ENCODE data around the gene SIPA1L3. TPM values are rescaled to one million over a fixed set of nuclear protein-coding genes. Genes with fewer than 3 reads are reported as not detected.
A peak's percentile ranks its signal among the peaks of the same experiment; 100 is the strongest.

SIPA1L3 gene
- total and polyA plus RNA-seq, 2 of the 13 experiments (the other 11 are each of a cell fraction or from before 2014, with no cell fraction given) = 5.5 to 7.7 TPM

- TF ChIP-seq ZNF737 (CRISPR knock-in tag; IDR thresholded peaks at IDR 0.05; ENCODE audit: borderline replicate concordance) (no peak), MTF2 (CRISPR knock-in tag; IDR thresholded peaks at IDR 0.05; ENCODE audit: borderline replicate concordance) (no peak), RFX1 (IDR thresholded peaks at IDR 0.05) (no peak), ZBTB3 (CRISPR knock-in tag; IDR thresholded peaks at IDR 0.05; ENCODE audit: borderline replicate concordance, low read depth) (no peak), NFKB2 (CRISPR knock-in tag; IDR thresholded peaks at IDR 0.05; ENCODE audit: borderline replicate concordance) (no peak), SKIL (CRISPR knock-in tag; IDR thresholded peaks at IDR 0.05; ENCODE audit: borderline replicate concordance) (peak; percentile 7; the same call in 1 of the 2 replicates), ZNF234 (CRISPR knock-in tag; conservative IDR thresholded peaks at IDR 0.05) (no peak), TMF1 (CRISPR knock-in tag; IDR thresholded peaks at IDR 0.05; ENCODE audit: low read depth) (no peak), TEAD2 (CRISPR knock-in tag; IDR thresholded peaks at IDR 0.05) (no peak), DZIP1 (CRISPR knock-in tag; IDR thresholded peaks at IDR 0.05) (no peak), NFYC (CRISPR knock-in tag; IDR thresholded peaks at IDR 0.05) (no peak), ZBTB7B (CRISPR knock-in tag; IDR thresholded peaks at IDR 0.05) (no peak), ZNF121 (CRISPR knock-in tag; IDR thresholded peaks at IDR 0.05) (no peak), ZFP36L2 (CRISPR knock-in tag; IDR thresholded peaks at IDR 0.05) (no peak), RELA (CRISPR knock-in tag; IDR thresholded peaks at IDR 0.05) (peak; percentile 82; the same call in 1 of the 2 replicates), ZNF136 (CRISPR knock-in tag; IDR thresholded peaks at IDR 0.05; ENCODE audit: low read depth) (no peak), TBX2 (CRISPR knock-in tag; IDR thresholded peaks at IDR 0.05; ENCODE audit: borderline replicate concordance) (no peak; the same call in 1 of the 2 replicates), ZNF430 (CRISPR knock-in tag; IDR thresholded peaks at IDR 0.05) (no peak)
- TF ChIP-seq, protein P1, sequence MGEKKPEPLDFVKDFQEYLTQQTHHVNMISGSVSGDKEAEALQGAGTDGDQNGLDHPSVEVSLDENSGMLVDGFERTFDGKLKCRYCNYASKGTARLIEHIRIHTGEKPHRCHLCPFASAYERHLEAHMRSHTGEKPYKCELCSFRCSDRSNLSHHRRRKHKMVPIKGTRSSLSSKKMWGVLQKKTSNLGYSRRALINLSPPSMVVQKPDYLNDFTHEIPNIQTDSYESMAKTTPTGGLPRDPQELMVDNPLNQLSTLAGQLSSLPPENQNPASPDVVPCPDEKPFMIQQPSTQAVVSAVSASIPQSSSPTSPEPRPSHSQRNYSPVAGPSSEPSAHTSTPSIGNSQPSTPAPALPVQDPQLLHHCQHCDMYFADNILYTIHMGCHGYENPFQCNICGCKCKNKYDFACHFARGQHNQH (CRISPR knock-in tag; IDR thresholded peaks at IDR 0.05) = no peak
- TF ChIP-seq, protein P2, sequence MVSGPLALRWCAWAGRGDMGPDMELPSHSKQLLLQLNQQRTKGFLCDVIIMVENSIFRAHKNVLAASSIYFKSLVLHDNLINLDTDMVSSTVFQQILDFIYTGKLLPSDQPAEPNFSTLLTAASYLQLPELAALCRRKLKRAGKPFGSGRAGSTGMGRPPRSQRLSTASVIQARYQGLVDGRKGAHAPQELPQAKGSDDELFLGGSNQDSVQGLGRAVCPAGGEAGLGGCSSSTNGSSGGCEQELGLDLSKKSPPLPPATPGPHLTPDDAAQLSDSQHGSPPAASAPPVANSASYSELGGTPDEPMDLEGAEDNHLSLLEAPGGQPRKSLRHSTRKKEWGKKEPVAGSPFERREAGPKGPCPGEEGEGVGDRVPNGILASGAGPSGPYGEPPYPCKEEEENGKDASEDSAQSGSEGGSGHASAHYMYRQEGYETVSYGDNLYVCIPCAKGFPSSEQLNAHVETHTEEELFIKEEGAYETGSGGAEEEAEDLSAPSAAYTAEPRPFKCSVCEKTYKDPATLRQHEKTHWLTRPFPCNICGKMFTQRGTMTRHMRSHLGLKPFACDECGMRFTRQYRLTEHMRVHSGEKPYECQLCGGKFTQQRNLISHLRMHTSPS (CRISPR knock-in tag; IDR thresholded peaks at IDR 0.05; ENCODE audit: low read depth) = no peak
Observed at GRCh38 chr19:37920591-37921450, 13.8 kb downstream of the SIPA1L3 start (continued).
